Activated B cell treated with CpG ODN at 0.5 μM for 24 hours (primary cell): ENCODE measurements around the gene BCDIN3D. TPM values are rescaled to one million over a fixed set of nuclear protein-coding genes. Genes with fewer than 3 reads are reported as not detected.

Source experiments
- ATAC-seq: fragments of 200-7000 bp; cut with Tn5 transposase; one replicate; pipeline ENCODE4 v1.10.0; 2021; ENCODE audit warnings: low read depth, mild to moderate bottlenecking, moderate library complexity
- CTCF ChIA-PET: fragments of 350-600 bp; sonication (Branson Sonifier 250); formaldehyde crosslinking; loops from one replicate; lab custom pipeline; 2021; ENCODE audit warnings: antibody characterized with exemption; lab: Charles Lee
- POLR2A ChIA-PET: fragments of 350-600 bp; sonication (Branson Sonifier 250); formaldehyde crosslinking; loops from one replicate; lab custom pipeline; 2021; ENCODE audit warnings: antibody characterized with exemption; lab: Charles Lee
- DNase-seq: peaks from one replicate; pipeline ENCODE4 v3.0.0; 2022
- H3K27ac Mint-ChIP-seq: one replicate; pipeline ENCODE4 v1.8.0; 2020; ENCODE audit warnings: mixed read lengths
- H3K27me3 Mint-ChIP-seq: one replicate; pipeline ENCODE4 v1.8.0; 2021; ENCODE audit warnings: mixed read lengths
- H3K36me3 Mint-ChIP-seq: one replicate; pipeline ENCODE4 v1.8.0; 2021; ENCODE audit warnings: low read depth, mixed read lengths
- H3K4me1 Mint-ChIP-seq: one replicate; pipeline ENCODE4 v1.8.0; 2021; ENCODE audit warnings: mixed read lengths
- H3K4me3 Mint-ChIP-seq: one replicate; pipeline ENCODE4 v1.8.0; 2020; ENCODE audit warnings: mild to moderate bottlenecking, mixed read lengths
- H3K9me3 Mint-ChIP-seq: one replicate; pipeline ENCODE4 v1.8.0; 2020; ENCODE audit warnings: mixed read lengths
- CTCF ChIP-seq: fragments of 200-600 bp; IDR thresholded peaks from one replicate; pipeline ENCODE4 v1.8.0; 2022; ENCODE audit warnings: antibody characterized with exemption, mild to moderate bottlenecking
- intact Hi-C: fragments of 100-400 bp; cut with micrococcal nuclease; formaldehyde crosslinking; loops from one replicate; pipeline ENCODE4 v1.15.1; 2024
- total RNA-seq: library from RNA; stranded (reverse); gene quantifications from 2 replicates; pipeline ENCODE4 v1.2.3, GENCODE V29; 2022

Gene BCDIN3D
- total RNA-seq, 1 donor from 2014 or later = 12.0 TPM

- Mint-ChIP-seq H3K4me3 (no peak overlapping the region), H3K27ac (no peak overlapping the region), H3K27me3 (no peaks in the 10 kb centered on the region), H3K36me3 (peaks cover 32% of the 10 kb centered on the region), H3K9me3 (no peaks in the 10 kb centered on the region), H3K4me1 (no peaks in the 10 kb centered on the region)
- intact Hi-C loops = no loop called here
- ChIA-PET POLR2A (interaction anchor here (0.6 kb wide), 2 partner anchors 8 to 27 kb away, joined by 3 to 5 read pairs; no protein-coding TSS in a partner anchor), CTCF (no interaction called here)
- TF ChIP-seq CTCF = no peak
- DNase-seq (no peak), ATAC-seq (no peak)
Measured at GRCh38 chr12:49798248-49798647, 44.7 kb downstream of the BCDIN3D start.

DNA sequence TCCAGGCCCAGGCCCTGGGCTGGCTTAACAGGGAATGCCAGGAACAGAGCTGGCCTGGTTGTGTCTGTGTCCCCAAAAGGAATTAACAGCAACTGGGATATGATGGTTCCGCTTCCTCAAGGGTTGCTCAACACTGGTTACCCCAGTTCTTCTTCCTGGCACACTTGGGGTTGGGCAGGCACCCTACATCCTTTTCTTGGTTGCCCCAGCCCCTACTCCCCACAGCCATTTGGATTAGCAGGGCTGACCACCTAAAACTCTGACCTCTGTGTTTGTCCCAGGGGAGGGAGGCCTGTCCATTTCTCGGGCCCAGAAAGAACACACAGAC lies 45.5 kb downstream of the BCDIN3D start:
- CTCF ChIA-PET = no interaction called here
- POLR2A ChIA-PET = no interaction called here
- Mint-ChIP-seq H3K9me3 (no peaks in the 10 kb centered on the region), H3K27ac (no peak overlapping the region), H3K36me3 (peaks cover 28% of the 10 kb centered on the region), H3K4me1 (no peaks in the 10 kb centered on the region), H3K4me3 (no peak overlapping the region), H3K27me3 (no peaks in the 10 kb centered on the region)
- no peak for TF ChIP-seq CTCF
- ATAC-seq = no peak
- intact Hi-C loops = no loop called here
- DNase-seq = no peak

GRCh38 chr12:49796606-49797448 lies 46.1 kb downstream of the BCDIN3D start:
- peaks cover 24% of the 10 kb centered on the region for H3K36me3 Mint-ChIP-seq
- TF ChIP-seq CTCF = no peak
- no peaks in the 10 kb centered on the region for H3K27me3 Mint-ChIP-seq
- POLR2A ChIA-PET = no interaction called here
- CTCF ChIA-PET = no interaction called here
- H3K27ac Mint-ChIP-seq = no peak overlapping the region
- no peaks in the 10 kb centered on the region for H3K9me3 Mint-ChIP-seq
- DNase-seq (no peak), ATAC-seq (no peak)
- intact Hi-C loops = no loop called here
- H3K4me1 Mint-ChIP-seq = no peaks in the 10 kb centered on the region
- H3K4me3 Mint-ChIP-seq = no peak overlapping the region

- no peak for ATAC-seq
- Mint-ChIP-seq H3K36me3 (peaks cover 17% of the 10 kb centered on the region), H3K9me3 (no peaks in the 10 kb centered on the region), H3K27me3 (no peaks in the 10 kb centered on the region), H3K27ac (no peak overlapping the region), H3K4me3 (no peak overlapping the region), H3K4me1 (no peaks in the 10 kb centered on the region)
- TF ChIP-seq CTCF = no peak
- DNase-seq = no peak
- intact Hi-C loops = no loop called here
- ChIA-PET POLR2A (no interaction called here), CTCF (no interaction called here)
Measured at GRCh38 chr12:49796155-49796554, 46.8 kb downstream of the BCDIN3D start.

GRCh38 chr12:49795654-49796105 lies 47.2 kb downstream of the BCDIN3D start:
- no peaks in the 10 kb centered on the region for H3K4me1 Mint-ChIP-seq
- POLR2A ChIA-PET = no interaction called here
- no peak overlapping the region for H3K4me3 Mint-ChIP-seq
- no peaks in the 10 kb centered on the region for H3K27me3 Mint-ChIP-seq
- no peaks in the 10 kb centered on the region for H3K9me3 Mint-ChIP-seq
- no peak for ATAC-seq
- no peak for DNase-seq
- intact Hi-C loops = no loop called here
- CTCF ChIA-PET = no interaction called here
- TF ChIP-seq CTCF = no peak
- no peak overlapping the region for H3K27ac Mint-ChIP-seq
- H3K36me3 Mint-ChIP-seq = peaks cover 16% of the 10 kb centered on the region
